Measurements from ENCODE around the gene TBC1D5.
A peak's percentile ranks its signal among the peaks of the same experiment; 100 is the strongest.
"Not testable (repeated sequence)": the region's sequence is repeated elsewhere in the genome, so short reads cannot be mapped to it uniquely, and the experiment has no call there.

TBC1D5 gene

GRCh38 chr3:17642474-17642873 lies 100.0 kb downstream of the TBC1D5 start:
- DNase-seq (ENCODE audit: low spot score), result no peak

GRCh38 chr3:17640466-17640865 lies 102.0 kb downstream of the TBC1D5 start:
- DNase-seq (ENCODE audit: low spot score), result no peak

- no peak for DNase-seq (ENCODE audit: low spot score)
Measured at GRCh38 chr3:17639765-17640164, 102.7 kb downstream of the TBC1D5 start.

- DNase-seq (ENCODE audit: low spot score), result no peak
Measured at GRCh38 chr3:17639257-17639656, 103.2 kb downstream of the TBC1D5 start.

GRCh38 chr3:17638356-17638755 lies 104.1 kb downstream of the TBC1D5 start:
- no peak for DNase-seq (ENCODE audit: low spot score)

GRCh38 chr3:17635675-17636074 lies 106.8 kb downstream of the TBC1D5 start:
- not testable (repeated sequence) for DNase-seq (ENCODE audit: low spot score)

GRCh38 chr3:17634964-17635363 lies 107.5 kb downstream of the TBC1D5 start:
- no peak for DNase-seq (ENCODE audit: low spot score)

GRCh38 chr3:17634201-17634600 lies 108.2 kb downstream of the TBC1D5 start:
- no peak for DNase-seq (ENCODE audit: low spot score)

GRCh38 chr3:17632401-17633100 lies 109.9 kb downstream of the TBC1D5 start:
- DNase-seq (ENCODE audit: low spot score), result no peak

- DNase-seq (ENCODE audit: low spot score), result no peak
Measured at GRCh38 chr3:17631609-17632008, 110.8 kb downstream of the TBC1D5 start.

GRCh38 chr3:17629400-17629799 lies 113.0 kb downstream of the TBC1D5 start:
- DNase-seq (ENCODE audit: low spot score), result no peak

GRCh38 chr3:17626395-17626794 lies 116.0 kb downstream of the TBC1D5 start:
- DNase-seq (ENCODE audit: low spot score), result no peak

- DNase-seq (ENCODE audit: low spot score), result no peak
Measured at GRCh38 chr3:17625133-17625532, 117.3 kb downstream of the TBC1D5 start.

GRCh38 chr3:17623464-17623863 lies 119.0 kb downstream of the TBC1D5 start:
- DNase-seq (ENCODE audit: low spot score), result peak; percentile 39

GRCh38 chr3:17619968-17620367 lies 122.5 kb downstream of the TBC1D5 start:
- DNase-seq (ENCODE audit: low spot score), result no peak

- DNase-seq (ENCODE audit: low spot score), result not testable (repeated sequence)
Measured at GRCh38 chr3:17613017-17613416, 129.4 kb downstream of the TBC1D5 start.

GRCh38 chr3:17607905-17608304 lies 134.5 kb downstream of the TBC1D5 start:
- no peak for DNase-seq (ENCODE audit: low spot score)

GRCh38 chr3:17605934-17606333 lies 136.5 kb downstream of the TBC1D5 start:
- no peak for DNase-seq (ENCODE audit: low spot score)

- DNase-seq (ENCODE audit: low spot score), result no peak
Measured at GRCh38 chr3:17605032-17605431, 137.4 kb downstream of the TBC1D5 start.

- DNase-seq (ENCODE audit: low spot score), result no peak
Measured at GRCh38 chr3:17602126-17602525, 140.3 kb downstream of the TBC1D5 start.

- DNase-seq (ENCODE audit: low spot score), result no peak
Measured at GRCh38 chr3:17592956-17593355, 149.5 kb downstream of the TBC1D5 start.

GRCh38 chr3:17590465-17590864 lies 152.0 kb downstream of the TBC1D5 start:
- no peak for DNase-seq (ENCODE audit: low spot score)

- no peak for DNase-seq (ENCODE audit: low spot score)
Measured at GRCh38 chr3:17589888-17590287, 152.5 kb downstream of the TBC1D5 start.

GRCh38 chr3:17588422-17588821 lies 154.0 kb downstream of the TBC1D5 start:
- no peak for DNase-seq (ENCODE audit: low spot score)
